ENCODE measurements around the gene B3GALT5.
"Not testable (repeated sequence)": the region's sequence is repeated elsewhere in the genome, so short reads cannot be mapped to it uniquely, and the experiment has no call there.

B3GALT5 gene

GRCh38 chr21:39685991-39686390, 73.3 kb downstream of the B3GALT5 start:
- no peak for TF ChIP-seq CTCF (IDR thresholded peaks at IDR 0.05; ENCODE audit: low read depth, low read length, missing control alignments)
- no peak for DNase-seq (ENCODE audit: extremely low read depth, low read depth)
- no peak overlapping the region for H3K4me3 ChIP-seq (replicated peaks; ENCODE audit: low read depth, low read length)

GRCh38 chr21:39686646-39687468, 74.1 kb downstream of the B3GALT5 start:
- no peak for DNase-seq (ENCODE audit: extremely low read depth, low read depth)
- no peak for TF ChIP-seq CTCF (IDR thresholded peaks at IDR 0.05; ENCODE audit: low read depth, low read length, missing control alignments)
- H3K4me3 ChIP-seq (replicated peaks; ENCODE audit: low read depth, low read length): no peak overlapping the region

- H3K4me3 ChIP-seq (replicated peaks; ENCODE audit: low read depth, low read length): no peak overlapping the region
- no peak for DNase-seq (ENCODE audit: extremely low read depth, low read depth)
- no peak for TF ChIP-seq CTCF (IDR thresholded peaks at IDR 0.05; ENCODE audit: low read depth, low read length, missing control alignments)
Measured at GRCh38 chr21:39688010-39688409, 75.3 kb downstream of the B3GALT5 start.

DNA sequence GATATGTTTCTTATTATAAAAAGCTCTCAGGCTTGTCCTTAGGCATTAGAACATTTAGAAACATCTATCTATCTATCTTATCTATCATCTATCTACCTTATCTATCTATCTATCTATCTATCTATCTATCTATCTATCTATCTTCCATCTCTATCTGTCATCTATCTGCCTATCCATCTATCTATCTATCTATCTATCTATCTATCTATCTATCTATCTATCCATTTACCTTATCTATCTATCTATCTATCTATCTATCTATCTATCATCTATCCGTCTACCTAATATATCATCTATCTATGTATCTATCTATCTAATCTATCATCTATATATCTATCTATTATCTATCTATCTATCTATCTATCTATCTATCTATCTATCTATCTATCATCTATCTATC, 77.1 kb downstream of the B3GALT5 start:
- H3K4me3 ChIP-seq (replicated peaks; ENCODE audit: low read depth, low read length): not testable (repeated sequence)

DNA sequence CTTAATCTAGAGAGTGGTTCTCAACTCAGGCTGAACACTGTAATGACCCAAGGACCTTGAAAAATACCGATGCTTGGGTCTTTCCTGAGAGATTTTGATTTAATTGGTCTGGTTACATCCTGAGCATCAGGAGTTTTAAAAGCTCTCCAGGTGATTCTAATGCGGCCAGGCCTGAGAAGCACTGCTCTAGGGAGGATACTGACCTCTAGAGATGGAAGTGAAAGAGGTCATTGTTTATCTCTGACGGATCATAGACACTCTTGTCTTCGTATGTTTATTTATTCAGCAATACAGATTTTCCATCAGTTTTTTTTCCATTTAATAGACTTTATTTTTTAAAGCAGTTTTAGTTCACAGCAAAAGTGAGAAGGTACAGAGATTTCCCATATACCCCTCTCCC, 77.7 kb downstream of the B3GALT5 start:
- TF ChIP-seq CTCF (IDR thresholded peaks at IDR 0.05; ENCODE audit: low read depth, low read length, missing control alignments): no peak

More for the DNA sequence above, 77.1 kb downstream of the B3GALT5 start:
- not testable (repeated sequence) for DNase-seq (ENCODE audit: extremely low read depth, low read depth)

GRCh38 chr21:39694750-39695149, 82.0 kb downstream of the B3GALT5 start:
- H3K4me3 ChIP-seq (replicated peaks; ENCODE audit: low read depth, low read length): no peak overlapping the region
- no peak for DNase-seq (ENCODE audit: extremely low read depth, low read depth)
- no peak for TF ChIP-seq CTCF (IDR thresholded peaks at IDR 0.05; ENCODE audit: low read depth, low read length, missing control alignments)

More for the DNA sequence above, 77.7 kb downstream of the B3GALT5 start:
- DNase-seq (ENCODE audit: extremely low read depth, low read depth): no peak
- no peak overlapping the region for H3K4me3 ChIP-seq (replicated peaks; ENCODE audit: low read depth, low read length)

DNA sequence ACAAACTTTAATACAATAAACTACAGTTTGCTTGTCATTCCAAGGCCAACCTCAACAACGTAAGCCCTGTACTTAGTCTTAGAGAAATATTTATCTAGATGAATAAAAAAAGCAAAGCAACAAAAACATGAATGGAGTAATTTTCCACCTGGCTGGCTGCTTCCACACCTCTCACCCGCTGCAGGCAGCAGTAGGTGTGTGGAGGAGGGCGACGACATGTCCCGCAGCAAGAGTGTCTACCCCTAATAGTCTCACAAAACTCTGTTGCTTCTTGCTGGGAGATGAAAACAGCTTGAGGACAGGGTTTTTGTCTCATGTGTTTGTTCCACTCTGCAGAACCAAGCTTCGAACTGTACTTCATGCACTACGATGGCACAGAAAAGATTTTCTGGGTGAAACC, 83.5 kb downstream of the B3GALT5 start:
- no peak for TF ChIP-seq CTCF (IDR thresholded peaks at IDR 0.05; ENCODE audit: low read depth, low read length, missing control alignments)
- DNase-seq (ENCODE audit: extremely low read depth, low read depth): no peak

More for the DNA sequence above, 83.5 kb downstream of the B3GALT5 start:
- no peak overlapping the region for H3K4me3 ChIP-seq (replicated peaks; ENCODE audit: low read depth, low read length)
